Measurements from ENCODE around the gene FAXDC2.

- no peak for TF ChIP-seq REST (IDR thresholded peaks at IDR 0.05; ENCODE audit: insufficient read depth in 1 of 2, low read depth in 2 of 2, low read length in 1 of 2)
- no peak for TF ChIP-seq CTCF (IDR thresholded peaks at IDR 0.05)
- TF ChIP-seq POLR2AphosphoS5 (IDR thresholded peaks at IDR 0.05; ENCODE audit: low read depth, low read length) = no peak
- TF ChIP-seq SIN3A (IDR thresholded peaks at IDR 0.05; ENCODE audit: borderline replicate concordance, insufficient read depth, low read depth, low read length) = no peak
Measured at GRCh38 chr5:154865466-154866184, 15.2 kb upstream of the FAXDC2 start.
